DOHH2 (cell line): Measurements from ENCODE around the gene LEPR.

Experiments
- CTCF ChIP-seq: fragments of 200-600 bp; sonication (generic); IDR thresholded peaks from one replicate; pipeline ENCODE4 v1.5.1; 2014; ENCODE audit warnings: antibody characterized with exemption, mild to moderate bottlenecking, low read depth, low read length; ENCODE audit not compliant: poor library complexity, severe bottlenecking
- EZH2phosphoT487 ChIP-seq: fragments of 200-600 bp; sonication (generic); IDR thresholded peaks from 2 replicates; pipeline ENCODE4 v1.6.1; 2017; ENCODE audit warnings: borderline replicate concordance, mild to moderate bottlenecking, antibody characterized with exemption, low read length, moderate library complexity, mixed read lengths

GRCh38 chr1:65440915-65441314 lies 20.4 kb downstream of the LEPR start:
- no peak for TF ChIP-seq CTCF
- no peak for TF ChIP-seq EZH2phosphoT487
